ENCODE measurements around the gene PANK3. TPM values are rescaled to one million over a fixed set of nuclear protein-coding genes. Genes with fewer than 3 reads are reported as not detected.

The PANK3 gene
- polyA plus RNA-seq, 3 donors: 9.0 to 11.9 (median 9.3) TPM

- Histone ChIP-seq H3K27ac (ENCODE audit: low read depth in 1 of 2, low read length in 2 of 2) (no peak overlapping the region), H2AFZ (ENCODE audit: insufficient read depth, low read depth, low read length, poor library complexity, severe bottlenecking) (no peak overlapping the region), H3K4me1 (ENCODE audit: control insufficient read depth in 1 of 2, insufficient read depth in 2 of 2, low read length in 2 of 2) (no peaks in the 10 kb centered on the region), H3K4me3 (replicated peaks in 1 of 3; ENCODE audit: low read depth in 2 of 3, low read length in 3 of 3) (no peak overlapping the region), H4K20me1 (ENCODE audit: insufficient read depth, low read length) (no peaks in the 10 kb centered on the region), H3K36me3 (replicated peaks in 1 of 2; ENCODE audit: control insufficient read depth in 1 of 2, insufficient read depth in 2 of 2, low read length in 2 of 2) (peaks cover 0 to 6% of the 10 kb centered on the region in 2 donors), H3K4me2 (replicated peaks; ENCODE audit: extremely low read depth, low read length, poor library complexity, severe bottlenecking) (no peak overlapping the region), H3K79me2 (ENCODE audit: insufficient read depth, low read length) (no peaks in the 10 kb centered on the region), H3K9me3 (replicated peaks in 1 of 2; ENCODE audit: control insufficient read depth in 1 of 2, insufficient read depth in 1 of 2, low read length in 2 of 2) (peaks cover 11 to 19% of the 10 kb centered on the region in 2 donors), H3K27me3 (ENCODE audit: control insufficient read depth in 2 of 2, insufficient read depth in 2 of 2, low read length in 2 of 2) (peaks cover 31 to 40% of the 10 kb centered on the region in 2 donors), H3K9ac (ENCODE audit: insufficient read depth, low read length, poor library complexity, severe bottlenecking) (no peak overlapping the region)
- WGBS (ENCODE audit: insufficient coverage): 100% methylated on average over 1 of the region's 4 CpGs
- no peak overlapping the region for H3K27ac Mint-ChIP-seq
- intact Hi-C loops (cut with micrococcal nuclease): no loop called here
- H3K4me3 Mint-ChIP-seq: peak overlapping the region in 1 of 2 donors; percentile 84
- no peak for TF ChIP-seq CTCF (IDR thresholded peaks at IDR 0.05)
- H3K9me3 Mint-ChIP-seq: peaks cover 7 to 20% (median 16%) of the 10 kb centered on the region in 7 donors
- peaks cover 0 to 14% of the 10 kb centered on the region in 2 donors for H3K36me3 Mint-ChIP-seq
- peaks cover 10% of the 10 kb centered on the region for H3K4me1 Mint-ChIP-seq
- peaks cover 40 to 53% (median 52%) of the 10 kb centered on the region in 3 donors for H3K27me3 Mint-ChIP-seq (ENCODE audit: low read depth in 3 of 3)
- no peak for DNase-seq
Measured at GRCh38 chr5:168530621-168531150, 48.5 kb downstream of the PANK3 start.

GRCh38 chr5:168529374-168530234, 49.6 kb downstream of the PANK3 start:
- Mint-ChIP-seq H3K9me3 (peaks cover 7 to 20% (median 16%) of the 10 kb centered on the region in 7 donors), H3K4me1 (peaks cover 10% of the 10 kb centered on the region), H3K4me3 (peak overlapping the region; percentile 27 to 84), H3K27ac (no peak overlapping the region), H3K27me3 (ENCODE audit: low read depth in 3 of 3) (peaks cover 40 to 53% (median 50%) of the 10 kb centered on the region in 3 donors), H3K36me3 (peaks cover 0 to 15% of the 10 kb centered on the region in 2 donors)
- TF ChIP-seq CTCF (IDR thresholded peaks at IDR 0.05): no peak
- H3K27ac ChIP-seq (ENCODE audit: low read depth in 1 of 2, low read length in 2 of 2): no peak overlapping the region
- H2AFZ ChIP-seq (ENCODE audit: insufficient read depth, low read depth, low read length, poor library complexity, severe bottlenecking): no peak overlapping the region
- no peaks in the 10 kb centered on the region for H4K20me1 ChIP-seq (ENCODE audit: insufficient read depth, low read length)
- H3K27me3 ChIP-seq (ENCODE audit: control insufficient read depth in 2 of 2, insufficient read depth in 2 of 2, low read length in 2 of 2): peaks cover 31 to 40% of the 10 kb centered on the region in 2 donors
- intact Hi-C loops (cut with micrococcal nuclease): no loop called here
- WGBS (ENCODE audit: insufficient coverage): 15% methylated on average over 118 of the region's 125 CpGs
- no peak overlapping the region for H3K9ac ChIP-seq (ENCODE audit: insufficient read depth, low read length, poor library complexity, severe bottlenecking)
- H3K79me2 ChIP-seq (ENCODE audit: insufficient read depth, low read length): no peaks in the 10 kb centered on the region
- peak overlapping the region; percentile 46 for H3K4me2 ChIP-seq (replicated peaks; ENCODE audit: extremely low read depth, low read length, poor library complexity, severe bottlenecking)
- H3K4me1 ChIP-seq (ENCODE audit: control insufficient read depth in 1 of 2, insufficient read depth in 2 of 2, low read length in 2 of 2): no peaks in the 10 kb centered on the region
- DNase-seq: no peak
- H3K36me3 ChIP-seq (replicated peaks in 1 of 2; ENCODE audit: control insufficient read depth in 1 of 2, insufficient read depth in 2 of 2, low read length in 2 of 2): peaks cover 0 to 6% of the 10 kb centered on the region in 2 donors
- peaks cover 11 to 19% of the 10 kb centered on the region in 2 donors for H3K9me3 ChIP-seq (replicated peaks in 1 of 2; ENCODE audit: control insufficient read depth in 1 of 2, insufficient read depth in 1 of 2, low read length in 2 of 2)
- no peak overlapping the region for H3K4me3 ChIP-seq (replicated peaks in 1 of 3; ENCODE audit: low read depth in 2 of 3, low read length in 3 of 3)
